K562 (cell line): ENCODE data around the gene CUL9. TPM values are rescaled to one million over a fixed set of nuclear protein-coding genes. Genes with fewer than 3 reads are reported as not detected.
A peak's percentile ranks its signal among the peaks of the same experiment; 100 is the strongest.

ENCODE experiments used
- ATAC-seq: fragments of 200-7000 bp; cut with Tn5 transposase; 3 replicates; pipeline ENCODE4 v1.9.1; 2020; ENCODE audit warnings: moderate library complexity
- BruUV-seq: library from RNA; stranded (reverse); fragments of 400-500 nt; replicated peaks from 2 replicates; lab custom pipeline; 2021; lab: Mats Ljungman, UMichigan
- CTCF ChIA-PET: fragments of 300-600 bp; formaldehyde crosslinking; extraction: SDS; loops from one replicate; lab custom pipeline; 2021; ENCODE audit warnings: low intra/inter-chr PET ratio; lab: Yijun Ruan, JAX
- POLR2A ChIA-PET: fragments of 300-600, 350-650 bp; sonication (Branson Sonifier 250); formaldehyde crosslinking; extraction: SDS; loops from one replicate; lab custom pipeline; 2021; ENCODE audit warnings: antibody characterized with exemption, inconsistent platforms; lab: Yijun Ruan, JAX
- DNase-seq, 4 experiments: peaks; one replicate each; pipeline versions ENCODE4 v3.0.0 to v3.0.0-alpha.2; 2011 to 2018; ENCODE audit warnings: low spot score in 3 of 4, mixed read lengths in 3 of 4; ENCODE audit errors: extremely low read depth in 1 of 4
- FAIRE-seq: peaks from 2 replicates; lab custom pipeline; 2011; peaks lifted over from hg19 to GRCh38; lab: Jason Lieb, UNC
- H2AFZ ChIP-seq: 2 replicates; pipeline ENCODE4 v1.6.0; 2011; ENCODE audit warnings: low read depth, low read length, control low read depth, inconsistent platforms
- H3K27ac ChIP-seq: fragments of 200-600 bp; 3 replicates; pipeline ENCODE4 v1.8.0; 2011; ENCODE audit warnings: low read depth, mild to moderate bottlenecking, control low read depth, inconsistent platforms, low read length, moderate library complexity, mixed read lengths; ENCODE audit errors: extremely low read depth
- H3K27me3 ChIP-seq, 2 experiments: fragments of 300-600 bp in 1 of 2; 2 replicates in 1 of 2; 3 replicates in 1 of 2; pipeline versions ENCODE4 v1.6.0 to v1.8.0; 2011; ENCODE audit warnings: inconsistent platforms in 2 of 2, low read length in 2 of 2, mild to moderate bottlenecking in 1 of 2, mixed read lengths in 1 of 2, moderate library complexity in 1 of 2; ENCODE audit not compliant: control insufficient read depth in 2 of 2, insufficient read depth in 2 of 2
- H3K36me3 ChIP-seq: fragments of 300-600 bp; 3 replicates; pipeline ENCODE4 v1.8.0; 2011; ENCODE audit warnings: mild to moderate bottlenecking, low read length, inconsistent platforms; ENCODE audit not compliant: control insufficient read depth, insufficient read depth
- H3K4me1 ChIP-seq, 2 experiments: fragments of 200-600 bp in 1 of 2; replicated peaks in 1 of 2; 2 replicates in 1 of 2; 3 replicates in 1 of 2; pipeline versions ENCODE4 v1.5.1 to v1.8.0; 2011; ENCODE audit warnings: inconsistent platforms in 2 of 2, low read length in 2 of 2, mild to moderate bottlenecking in 1 of 2, mixed read lengths in 1 of 2, moderate library complexity in 1 of 2; ENCODE audit not compliant: control insufficient read depth in 2 of 2, insufficient read depth in 2 of 2
- H3K4me2 ChIP-seq: 2 replicates; pipeline ENCODE4 v1.6.1; 2011; ENCODE audit warnings: low read length, control low read depth, inconsistent platforms, mixed read lengths; ENCODE audit not compliant: insufficient read depth
- H3K4me3 ChIP-seq: fragments of 200-600 bp; sonication (generic), shearing (Covaris generic); 2 replicates; pipeline ENCODE4 v1.5.1; 2016; ENCODE audit warnings: control low read depth, inconsistent platforms
- H3K79me2 ChIP-seq: fragments of 200-600 bp; 3 replicates; pipeline ENCODE4 v1.8.0; 2011; ENCODE audit warnings: low read length, inconsistent platforms; ENCODE audit not compliant: control insufficient read depth, insufficient read depth
- H3K9ac ChIP-seq, 2 experiments: 2 replicates each; pipeline versions ENCODE4 v1.6.0 to v1.6.1; 2011; ENCODE audit warnings: low read depth in 2 of 2, low read length in 2 of 2, control low read depth in 1 of 2, inconsistent platforms in 1 of 2, mild to moderate bottlenecking in 1 of 2, mixed read lengths in 1 of 2; ENCODE audit not compliant: insufficient read depth in 1 of 2
- H3K9me1 ChIP-seq: one replicate; pipeline ENCODE4 v1.6.0; 2011; ENCODE audit warnings: inconsistent platforms, mild to moderate bottlenecking, low read length, moderate library complexity; ENCODE audit not compliant: control insufficient read depth, insufficient read depth
- H3K9me3 ChIP-seq: replicated peaks from 2 replicates; pipeline ENCODE4 v1.5.1; 2011; ENCODE audit warnings: low read depth, low read length, inconsistent platforms; ENCODE audit not compliant: control insufficient read depth, insufficient read depth
- H4K20me1 ChIP-seq: replicated peaks from 2 replicates; pipeline ENCODE4 v1.6.1; 2011; ENCODE audit warnings: low read length, inconsistent platforms, mixed read lengths; ENCODE audit not compliant: control insufficient read depth, insufficient read depth
- CBX8 ChIP-seq: fragments of 200-600 bp; sonication (generic); IDR thresholded peaks from 2 replicates; pipeline ENCODE4 v1.6.1; 2012; ENCODE audit warnings: borderline replicate concordance, mixed run types, low read depth, mild to moderate bottlenecking, moderate library complexity, mixed read lengths, low read length, control low read depth, inconsistent platforms; ENCODE audit not compliant: poor library complexity, severe bottlenecking; ENCODE audit errors: extremely low read depth
- CEBPG ChIP-seq, 3 experiments: fragments of 200-800 bp in 1 of 3; sonication (Bioruptor generic) in 1 of 3; sonication (generic) in 1 of 3; formaldehyde crosslinking in 1 of 3; IDR thresholded peaks in 2 of 3; conservative IDR thresholded peaks in 1 of 3; 2 replicates each; pipeline versions ENCODE4 v1.6.1 to v1.8.0; 2016 to 2022; ENCODE audit warnings: missing compliant biosample characterization in 2 of 3, missing genetic modification characterization in 2 of 3, mild to moderate bottlenecking in 1 of 3, missing genetic modification reagents in 1 of 3
- FOXM1 ChIP-seq, 2 experiments: fragments of 450-650 bp in 1 of 2; sonication (generic) in 1 of 2; formaldehyde crosslinking in 1 of 2; IDR thresholded peaks; 2 replicates each; pipeline versions ENCODE4 v1.6.1 to v1.9.0; 2017 to 2022; ENCODE audit warnings: low read depth in 2 of 2, mild to moderate bottlenecking in 2 of 2, missing genetic modification reagents in 1 of 2, moderate library complexity in 1 of 2
- GABPB1 ChIP-seq: sonication (generic); formaldehyde crosslinking; IDR thresholded peaks from 2 replicates; pipeline ENCODE4 v1.8.0; 2022; ENCODE audit warnings: mild to moderate bottlenecking, missing genetic modification reagents
- HES1 ChIP-seq: fragments of 450-650 bp; IDR thresholded peaks from 2 replicates; pipeline ENCODE4 v1.6.1; 2016; ENCODE audit warnings: low read depth, mild to moderate bottlenecking, moderate library complexity
- HIVEP1 ChIP-seq: fragments of 250-450 bp; sonication (Bioruptor Pico); IDR thresholded peaks from 2 replicates; pipeline ENCODE4 v1.4.0; 2020; ENCODE audit warnings: mild to moderate bottlenecking
- MEIS2 ChIP-seq: fragments of 450-650 bp; IDR thresholded peaks from 2 replicates; pipeline ENCODE4 v1.6.1; 2014; ENCODE audit warnings: mild to moderate bottlenecking; ENCODE audit not compliant: partially characterized antibody
- MIER1 ChIP-seq: fragments of 450-650 bp; IDR thresholded peaks from 2 replicates; pipeline ENCODE4 v1.6.1; 2016; ENCODE audit warnings: antibody characterized with exemption, mild to moderate bottlenecking, low read depth
- PKNOX1 ChIP-seq: fragments of 450-650 bp; IDR thresholded peaks from 2 replicates; pipeline ENCODE4 v1.6.1; 2016
- RBM22 ChIP-seq: fragments of 200-400 bp; formaldehyde crosslinking; IDR thresholded peaks from 2 replicates; pipeline ENCODE4 v1.6.1; 2018; ENCODE audit warnings: low read length, low read depth; ENCODE audit not compliant: poor library complexity, severe bottlenecking
- WHSC1 ChIP-seq: IDR thresholded peaks from one replicate; pipeline ENCODE4 v1.6.1; 2012; ENCODE audit warnings: low read length, control low read depth, inconsistent platforms
- ZBTB43 ChIP-seq: sonication (generic); formaldehyde crosslinking; IDR thresholded peaks from 2 replicates; pipeline ENCODE4 v1.8.0; 2023; ENCODE audit warnings: mild to moderate bottlenecking, missing genetic modification reagents
- ZFX ChIP-seq: sonication (generic); formaldehyde crosslinking; IDR thresholded peaks from 2 replicates; pipeline ENCODE4 v1.8.0; 2022; ENCODE audit warnings: mild to moderate bottlenecking, missing genetic modification reagents, moderate library complexity
- ZNF277 ChIP-seq: fragments of 250-450 bp; sonication (Bioruptor Pico); IDR thresholded peaks from 2 replicates; pipeline ENCODE4 v1.8.0; 2022; ENCODE audit warnings: inconsistent platforms, mild to moderate bottlenecking, moderate library complexity, borderline replicate concordance
- WGBS: fragments of 100-300 bp; shearing (Covaris generic); methylation state at CpG from one replicate; pipeline ENCODE4 v1.1.6; 2016; ENCODE audit warnings: low coverage, mixed read lengths; ENCODE audit not compliant: insufficient coverage; ENCODE audit errors: missing lambda C conversion rate; 5-methylcytosine and 5-hydroxymethylcytosine counted together
- in situ Hi-C: fragments of 300-500 bp; cut with MboI; formaldehyde crosslinking; loops from 4 replicates; pipeline ENCODE4 v1.15.0; 2018; ENCODE audit warnings: inconsistent platforms, mixed read lengths
- intact Hi-C: fragments of 100-400 bp; cut with micrococcal nuclease; formaldehyde crosslinking; loops from 2 replicates; pipeline ENCODE4 v1.14.2; 2022
- polyA plus RNA-seq, 8 experiments: library from polyadenylated mRNA; depleted of rRNA in 4 of 8; stranded (reverse) in 5 of 8; unstranded in 3 of 8; fragments of >200 nt; fragmentation: Nextera tagmentation in 2 of 8; fragmentation: Illumina TruSeq in 1 of 8; extraction: Ambion mirVana in 2 of 8; extraction: Trizol in 1 of 8; gene quantifications; 2 replicates each; pipeline versions ENCODE4 v1.2.1 to v1.2.3, GENCODE V29; 2011 to 2014; ENCODE audit warnings: inconsistent platforms in 1 of 8, missing spikeins in 1 of 8
- total RNA-seq, 7 experiments: library from RNA; depleted of rRNA in 6 of 7; stranded (reverse); fragments of >200 nt in 6 of 7; fragmentation: Illumina TruSeq in 2 of 7; extraction: Trizol in 2 of 7; gene quantifications; 2 replicates each; pipeline versions ENCODE4 v1.2.1 to v1.2.3, GENCODE V29; 2011 to 2021; ENCODE audit warnings: low replicate concordance in 1 of 7

The CUL9 gene
- total and polyA plus RNA-seq, 9 of the 15 experiments (the other 6 are each of a cell fraction or from before 2014, with no cell fraction given) = 0.50 to 20.7 (median 6.6) TPM

GRCh38 chr6:43250992-43251373 is 69.0 kb downstream of the CUL9 start (continued):
- TF ChIP-seq PKNOX1 = peak; percentile 93
- peak; percentile 49 for TF ChIP-seq MEIS2

- peaks cover 66 to 85% of the 10 kb centered on the region in 2 experiments for H3K27me3 ChIP-seq
- H4K20me1 ChIP-seq = peaks cover 21% of the 10 kb centered on the region
Measured at GRCh38 chr6:43253401-43253800, 71.4 kb downstream of the CUL9 start.

More at GRCh38 chr6:43253401-43253800, 71.4 kb downstream of the CUL9 start:
- in situ Hi-C loops (no loop called here), intact Hi-C loops (no loop called here)
- Histone ChIP-seq H3K27ac (no peak overlapping the region), H3K79me2 (no peaks in the 10 kb centered on the region), H3K4me3 (no peak overlapping the region), H3K9ac (no peak overlapping the region), H3K9me3 (no peaks in the 10 kb centered on the region), H2AFZ (no peak overlapping the region), H3K4me2 (no peak overlapping the region), H3K9me1 (no peaks in the 10 kb centered on the region), H3K36me3 (no peaks in the 10 kb centered on the region), H3K4me1 (peaks cover 0 to 3% of the 10 kb centered on the region in 2 experiments; a peak in 2 of 5 replicates)
- FAIRE-seq (no peak), ATAC-seq (peak; percentile 20; the same call in 2 of the 3 replicates), DNase-seq (no peak)
- ChIA-PET CTCF (no interaction called here), POLR2A (interaction anchor here (0.7 to 0.9 kb wide), 3 partner anchors 35 to 376 kb away, joined by 3 to 4 read pairs (median 4); partner anchors contain the start of genes GTPBP2 and LRRC73)
- WGBS = 5% methylated on average over 11 of the region's 11 CpGs
- BruUV-seq = no TSS peak
- TF ChIP-seq CBX8 = no peak
- no peak for TF ChIP-seq ZNF277 (CRISPR knock-in tag)
- no peak for TF ChIP-seq HIVEP1
- no peak for TF ChIP-seq ZBTB43 (CRISPR knock-in tag)
- TF ChIP-seq ZFX = no peak
- TF ChIP-seq MIER1 = no peak
- no peak for TF ChIP-seq WHSC1
- no peak for TF ChIP-seq GABPB1
- TF ChIP-seq CEBPG (CRISPR knock-in tag; IDR thresholded peaks at IDR 0.05) = no peak
- TF ChIP-seq CEBPG (tag; conservative IDR thresholded peaks at IDR 0.05 in 1 of 2, IDR thresholded peaks at IDR 0.05 in 1 of 2) = no peak
- no peak for TF ChIP-seq RBM22
- no peak for TF ChIP-seq FOXM1 (IDR thresholded peaks at IDR 0.05; ENCODE audit: low read depth)
- no peak for TF ChIP-seq FOXM1 (CRISPR knock-in tag; IDR thresholded peaks at IDR 0.05; ENCODE audit: low read depth)
- TF ChIP-seq HES1 = no peak
